CD4-positive, alpha-beta T cell treated with Interleukin-15 for 4 hours (primary cell): ENCODE measurements around the gene COL18A1.

Source experiments
- DNase-seq: peaks from one replicate; pipeline ENCODE4 v3.0.0-alpha.2; 2020; ENCODE audit warnings: low spot score

Gene COL18A1

DNA sequence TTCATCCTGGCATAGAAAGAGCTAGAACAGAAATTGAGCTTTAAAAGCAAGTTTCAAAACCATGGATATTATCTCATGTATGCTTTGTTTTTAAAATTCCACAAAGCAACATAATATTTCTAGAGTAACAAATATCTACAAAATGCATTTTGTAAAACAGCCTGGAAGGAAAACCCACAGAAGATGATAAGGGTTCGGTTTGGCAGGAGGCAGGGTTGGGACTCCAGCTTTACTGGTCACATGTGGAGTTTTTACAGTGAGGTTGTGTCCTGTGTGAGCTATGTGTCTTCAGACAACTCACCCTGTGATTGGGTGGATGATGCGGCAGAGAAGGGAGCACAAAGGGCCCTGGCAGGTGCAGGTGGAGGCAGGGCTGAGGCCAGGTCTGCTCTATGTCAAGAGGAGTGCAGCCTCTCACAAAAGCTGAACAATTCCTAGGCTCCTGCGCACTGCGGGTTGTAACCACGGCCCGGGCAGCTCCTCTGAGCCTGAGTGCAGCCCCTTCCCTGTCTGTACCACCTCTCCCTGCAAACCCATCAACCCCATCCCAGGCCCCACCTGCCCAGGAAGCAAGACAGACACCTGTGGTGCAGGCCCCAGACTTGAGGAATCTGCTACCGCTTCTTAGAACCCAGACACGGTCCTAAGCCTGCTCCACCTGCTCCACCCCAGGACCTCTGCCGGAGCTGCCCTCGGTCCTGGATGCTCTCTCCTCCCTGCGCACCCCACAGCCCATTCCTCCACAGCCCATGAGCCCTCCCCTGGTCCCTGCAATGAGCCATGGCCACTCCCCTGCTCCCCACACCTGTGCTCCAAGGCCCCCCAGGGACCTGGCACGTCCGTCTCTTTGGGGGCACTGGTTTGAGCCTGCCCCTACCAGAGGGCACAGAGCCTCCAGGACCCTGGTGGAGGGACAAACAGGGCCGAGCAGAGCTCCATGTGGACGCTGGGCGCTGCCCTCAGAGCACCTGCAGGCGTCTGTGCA lies 2.8 kb upstream of the COL18A1 start:
- no peak for DNase-seq

GRCh38 chr21:45403133-45403824 lies 1.7 kb upstream of the COL18A1 start:
- no peak for DNase-seq

DNA sequence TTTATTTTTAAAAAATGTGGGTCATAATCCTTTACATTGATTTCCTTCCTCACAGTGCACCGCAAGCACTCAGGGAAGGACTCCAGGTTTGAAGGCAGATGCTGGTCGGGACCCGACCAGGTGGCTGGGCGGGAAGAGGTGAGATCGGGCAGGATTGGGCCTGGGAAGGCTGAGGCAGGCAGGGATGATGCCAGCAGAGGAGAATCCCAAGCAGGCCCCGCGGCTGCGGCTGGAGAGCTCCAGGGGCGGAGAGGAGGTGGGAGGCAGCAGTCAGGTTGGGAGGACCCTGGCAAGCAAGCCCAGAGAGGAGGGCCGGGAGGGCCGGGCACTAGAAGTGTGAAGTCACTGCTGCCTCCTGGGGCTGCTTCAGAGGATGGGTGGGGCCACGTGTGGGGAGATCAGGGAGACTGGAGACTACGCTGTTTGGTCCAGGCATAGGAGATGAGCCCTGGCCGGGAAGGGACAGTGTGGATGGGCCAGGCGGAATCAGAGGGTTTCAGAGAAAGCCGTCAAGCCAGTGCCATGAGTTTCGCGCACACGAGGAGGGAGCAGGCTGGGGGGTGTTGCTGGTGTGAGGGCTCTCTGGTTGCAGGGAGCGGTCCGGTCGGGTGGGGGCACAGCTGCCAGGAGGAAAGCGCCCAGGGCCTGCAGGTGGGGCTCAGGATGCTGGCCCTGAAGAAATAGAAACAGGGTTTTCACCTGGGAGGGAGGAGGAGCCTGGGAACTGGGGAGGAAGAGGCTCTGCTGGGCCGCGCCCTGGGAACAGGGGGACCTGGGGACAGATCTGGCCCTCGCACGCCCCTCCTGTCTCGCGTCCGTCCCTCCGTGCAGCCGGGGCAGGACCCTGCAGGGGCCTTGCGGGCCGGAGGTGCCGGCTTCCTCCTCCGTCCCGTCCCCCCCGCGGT lies 888 bp upstream of the COL18A1 start:
- DNase-seq, result no peak

GRCh38 chr21:45405271-45405818 lies 380 bp downstream of the COL18A1 start:
- no peak for DNase-seq

- DNase-seq, result no peak
These were observed 1.1 kb downstream of the COL18A1 start for GRCh38 chr21:45405819-45406762.

GRCh38 chr21:45406801-45407628 lies 2.0 kb downstream of the COL18A1 start:
- no peak for DNase-seq

GRCh38 chr21:45407629-45408247 lies 2.8 kb downstream of the COL18A1 start:
- DNase-seq, result no peak

DNA sequence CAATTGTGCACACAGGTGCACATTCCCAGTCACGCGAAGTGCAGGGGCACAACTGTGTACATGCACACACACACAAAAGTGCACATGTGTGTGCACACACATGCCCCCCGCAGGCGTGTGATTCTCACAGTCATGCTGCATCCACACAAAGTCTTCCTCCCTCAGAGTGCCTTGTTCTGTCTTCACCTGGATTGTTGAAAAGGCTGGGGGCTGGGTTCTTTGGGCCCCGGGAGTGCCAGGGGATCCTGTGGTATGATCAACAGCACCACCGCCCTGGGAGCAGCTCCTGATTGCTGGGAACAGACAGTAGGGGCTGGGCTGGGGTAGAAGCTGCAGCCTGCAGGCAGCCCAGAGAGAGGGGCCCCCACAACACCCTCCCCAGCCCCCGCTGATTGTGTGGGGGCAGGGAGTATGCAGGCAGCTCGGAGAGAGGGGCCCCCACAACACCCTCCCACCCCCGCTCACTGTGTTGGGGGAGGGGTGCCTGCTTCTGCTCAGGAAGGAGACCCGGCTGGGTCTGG lies 3.4 kb downstream of the COL18A1 start:
- DNase-seq, result no peak

DNA sequence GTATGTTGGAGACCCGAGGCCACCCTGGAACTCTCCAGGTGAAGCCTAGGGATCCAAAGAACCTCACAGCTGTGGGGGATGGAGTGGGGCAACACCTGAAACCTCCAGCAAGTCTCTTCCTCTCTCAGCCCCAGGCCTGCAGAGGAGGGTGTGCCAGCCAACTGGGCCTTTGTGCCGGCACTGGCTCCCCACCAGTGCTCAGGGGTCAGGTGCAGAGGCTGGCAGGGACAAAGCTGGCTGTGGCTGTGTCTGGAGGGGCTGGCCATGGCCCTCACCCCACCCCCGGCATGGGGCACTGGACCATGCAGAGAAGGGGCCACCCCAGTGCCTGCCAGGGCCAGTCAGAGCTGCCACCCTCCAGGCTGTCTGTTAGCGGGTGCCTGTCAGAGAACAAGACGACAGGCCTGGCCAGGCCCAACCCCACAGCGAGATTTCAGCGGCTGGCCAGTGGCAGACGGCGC lies 3.9 kb downstream of the COL18A1 start:
- DNase-seq, result no peak

DNA sequence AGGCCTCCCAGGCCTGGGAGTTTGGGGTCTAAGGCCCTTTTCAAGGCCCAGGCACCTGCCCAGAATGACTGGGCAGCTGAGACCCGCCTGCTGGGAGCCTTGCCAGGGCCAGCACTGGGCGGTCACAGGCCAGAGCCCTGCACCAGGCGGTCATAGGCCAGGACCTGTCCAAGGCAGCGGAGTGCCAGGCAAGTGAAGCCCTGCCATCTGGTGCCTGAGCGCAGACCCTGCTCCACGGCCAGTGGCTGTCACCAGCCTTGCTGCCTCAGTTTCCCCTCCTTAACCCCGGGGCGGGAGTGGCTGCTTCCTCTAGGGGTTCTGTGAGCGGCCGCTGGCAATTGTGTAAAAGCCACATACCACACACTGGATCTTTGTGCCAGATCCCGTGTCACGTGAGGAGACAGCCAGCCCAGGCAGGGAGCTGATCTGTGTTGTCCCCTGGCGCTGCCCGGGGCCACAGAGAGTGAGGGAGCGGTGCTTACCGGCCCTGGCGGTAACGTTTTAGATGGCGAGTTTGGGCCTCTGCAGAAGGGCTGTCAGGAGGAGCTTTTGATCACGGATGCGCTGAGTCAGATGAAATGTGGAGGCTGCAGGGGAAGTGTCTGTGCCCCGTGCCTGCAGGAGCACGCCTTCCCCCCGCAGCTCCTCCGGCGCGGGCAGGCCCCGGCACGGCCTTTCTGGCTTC lies 4.6 kb downstream of the COL18A1 start:
- no peak for DNase-seq

- no peak for DNase-seq
These were observed 5.3 kb downstream of the COL18A1 start for GRCh38 chr21:45410151-45410864.

DNA sequence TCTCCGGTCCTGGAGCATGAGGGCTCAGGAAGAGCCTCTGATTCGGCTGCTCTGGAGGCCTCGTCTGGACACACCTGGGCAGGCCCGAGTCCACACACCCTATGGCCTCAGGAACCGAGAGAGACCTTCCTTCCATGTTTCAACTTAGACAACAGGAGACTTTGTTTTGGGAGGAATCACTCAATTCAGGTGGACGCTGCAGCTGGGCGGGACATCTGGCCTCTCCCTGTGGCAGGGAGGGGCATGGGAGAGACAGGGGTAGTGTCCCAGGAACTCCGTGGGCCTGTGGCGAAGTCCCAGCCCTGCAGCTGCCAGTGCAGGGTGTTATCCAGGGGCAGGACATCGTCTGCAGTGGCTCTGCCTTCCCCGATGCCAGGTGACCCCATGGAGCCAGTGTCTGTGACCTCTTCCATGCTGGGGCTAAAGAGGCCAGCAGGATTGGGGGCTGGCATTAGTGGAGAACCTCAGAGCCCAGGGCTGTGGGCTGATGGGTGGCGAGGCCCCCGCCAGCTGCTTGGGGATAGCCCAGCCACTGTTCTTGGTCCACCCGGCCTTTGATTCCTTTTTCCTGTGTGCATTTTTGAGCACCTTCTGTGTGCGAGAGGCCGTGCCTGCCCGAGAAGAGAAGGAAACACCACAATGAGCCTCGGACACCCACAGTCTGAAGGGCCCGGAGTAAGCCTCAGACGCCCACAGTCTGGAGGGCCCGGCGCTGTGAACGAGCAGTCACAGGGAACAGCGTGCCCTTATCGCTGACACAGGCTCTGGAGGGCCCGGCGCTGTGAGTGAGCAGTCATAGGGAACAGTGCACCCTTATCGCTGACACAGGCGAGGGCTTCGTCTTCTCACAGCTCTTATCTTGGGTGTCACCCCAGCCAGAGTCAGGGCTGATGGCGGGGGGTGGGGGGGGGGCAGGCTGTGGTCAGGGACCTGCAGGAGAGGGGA lies 6.2 kb downstream of the COL18A1 start:
- no peak for DNase-seq

GRCh38 chr21:45411810-45412206 lies 6.8 kb downstream of the COL18A1 start:
- no peak for DNase-seq

DNA sequence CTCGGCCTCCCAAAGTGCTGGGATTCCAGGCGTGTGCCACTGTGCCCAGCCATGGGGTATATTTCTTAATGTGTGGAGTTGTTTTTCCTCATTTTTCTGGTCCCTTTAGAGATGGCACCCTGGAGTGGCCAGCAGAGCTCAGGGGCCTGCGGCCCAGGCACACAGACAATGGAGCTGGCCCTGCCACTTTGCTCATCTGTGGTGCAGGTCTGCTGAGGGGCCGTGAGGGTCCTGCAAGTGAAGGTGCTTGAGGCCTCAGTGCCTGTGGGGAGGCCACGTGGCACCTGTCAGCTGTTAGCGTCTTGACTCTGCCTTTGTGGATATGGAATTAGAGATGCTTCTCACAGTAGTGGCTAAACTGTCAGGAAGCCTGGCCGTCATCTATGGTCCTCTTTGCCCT lies 7.5 kb downstream of the COL18A1 start:
- DNase-seq, result no peak

DNA sequence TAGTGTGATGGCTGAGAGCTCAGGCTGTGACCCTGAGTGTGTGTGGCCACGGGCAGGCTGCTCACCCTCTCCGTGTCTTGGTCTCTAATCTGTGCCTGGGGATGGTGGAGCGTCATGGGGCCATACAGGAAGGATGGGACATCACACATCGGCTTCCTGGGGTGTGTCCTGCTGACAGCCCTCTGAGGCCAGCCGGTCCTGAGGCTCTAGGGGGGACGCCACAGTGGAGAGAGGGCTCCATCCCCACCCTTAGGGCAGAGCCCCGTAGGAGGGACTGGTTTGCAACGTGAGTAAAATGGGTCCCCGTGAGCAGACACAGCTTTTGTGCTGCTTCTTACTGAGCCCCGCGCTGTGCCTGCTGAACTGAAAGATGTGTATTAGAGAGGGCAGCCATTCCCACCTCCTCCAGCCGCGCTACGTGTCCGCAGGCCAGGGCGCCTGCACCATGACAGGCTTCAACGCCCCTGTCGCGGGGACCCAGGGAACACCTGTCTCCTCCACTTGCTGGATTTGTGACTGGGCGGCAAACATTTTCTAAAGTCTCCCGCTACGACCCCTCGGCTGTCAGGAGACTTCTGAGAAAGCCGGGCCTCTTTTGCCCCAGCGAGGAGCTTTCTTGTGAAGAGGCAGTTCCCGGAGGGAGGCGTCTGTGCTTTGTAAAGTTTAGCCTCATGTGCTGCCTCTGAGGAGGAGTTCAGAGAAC lies 8.1 kb downstream of the COL18A1 start:
- no peak for DNase-seq

DNA sequence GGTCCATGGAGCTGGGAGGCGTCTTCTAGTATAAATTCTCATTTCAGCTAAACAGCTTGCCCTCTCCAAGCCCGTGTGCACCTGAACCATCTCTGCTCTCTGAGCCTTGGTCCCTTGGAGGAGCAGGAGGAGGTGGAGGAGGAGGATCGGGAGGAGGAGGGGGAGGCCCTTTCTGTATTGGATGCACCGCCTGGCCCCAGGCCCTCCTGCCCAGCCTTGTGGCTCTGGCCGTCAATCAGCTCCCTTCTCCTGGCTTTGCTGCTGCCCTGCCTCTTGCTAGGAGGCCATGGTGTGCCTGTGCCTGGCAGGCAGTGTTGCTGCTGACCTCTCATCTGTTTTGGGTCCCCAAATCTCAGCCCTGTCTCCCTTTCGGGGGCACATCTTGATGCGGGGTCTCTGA lies 9.0 kb downstream of the COL18A1 start:
- no peak for DNase-seq
